ENCODE results near the gene JAKMIP2.

JAKMIP2 gene

GRCh38 chr5:147568710-147569406, 213.7 kb downstream of the JAKMIP2 start:
- DNase-seq (ENCODE audit: extremely low spot score) = no peak
- TF ChIP-seq CTCF (IDR thresholded peaks at IDR 0.05; ENCODE audit: control extremely low read depth, extremely low read depth, low read depth, missing control alignments) = no peak
- ChIA-PET POLR2A (no interaction called here), CTCF (no interaction called here)

GRCh38 chr5:147567917-147568598, 214.5 kb downstream of the JAKMIP2 start:
- ChIA-PET POLR2A (no interaction called here), CTCF (no interaction called here)
- no peak for DNase-seq (ENCODE audit: extremely low spot score)
- no peak for TF ChIP-seq CTCF (IDR thresholded peaks at IDR 0.05; ENCODE audit: control extremely low read depth, extremely low read depth, low read depth, missing control alignments)

GRCh38 chr5:147565524-147565923, 217.0 kb downstream of the JAKMIP2 start:
- CTCF ChIA-PET = interaction anchor here (1.3 to 2.0 kb wide), 2 partner anchors 10 to 100 kb away, joined by 3 to 8 read pairs; no protein-coding TSS in a partner anchor
- POLR2A ChIA-PET = no interaction called here

GRCh38 chr5:147564124-147564486, 218.4 kb downstream of the JAKMIP2 start:
- POLR2A ChIA-PET = no interaction called here
- no peak for TF ChIP-seq CTCF (IDR thresholded peaks at IDR 0.05; ENCODE audit: control extremely low read depth, extremely low read depth, low read depth, missing control alignments)
- CTCF ChIA-PET = interaction anchor here (1.2 to 1.5 kb wide), 2 partner anchors 8 to 259 kb away, joined by 3 read pairs; no protein-coding TSS in a partner anchor
- DNase-seq (ENCODE audit: extremely low spot score) = no peak

More at GRCh38 chr5:147565524-147565923, 217.0 kb downstream of the JAKMIP2 start:
- DNase-seq (ENCODE audit: extremely low spot score) = no peak
- TF ChIP-seq CTCF (IDR thresholded peaks at IDR 0.05; ENCODE audit: control extremely low read depth, extremely low read depth, low read depth, missing control alignments) = no peak

GRCh38 chr5:147563466-147564123, 218.9 kb downstream of the JAKMIP2 start:
- no peak for DNase-seq (ENCODE audit: extremely low spot score)
- CTCF ChIA-PET = interaction anchor here (1.2 to 1.5 kb wide), 2 partner anchors 9 to 259 kb away, joined by 3 read pairs; no protein-coding TSS in a partner anchor
- POLR2A ChIA-PET = no interaction called here
- TF ChIP-seq CTCF (IDR thresholded peaks at IDR 0.05; ENCODE audit: control extremely low read depth, extremely low read depth, low read depth, missing control alignments) = no peak

- no peak for DNase-seq (ENCODE audit: extremely low spot score)
- CTCF ChIA-PET = interaction anchor here (1.4 to 2.0 kb wide), 2 partner anchors 23 to 32 kb away, joined by 3 to 4 read pairs; no protein-coding TSS in a partner anchor
- POLR2A ChIA-PET = no interaction called here
- TF ChIP-seq CTCF (IDR thresholded peaks at IDR 0.05; ENCODE audit: control extremely low read depth, extremely low read depth, low read depth, missing control alignments) = no peak
Measured at GRCh38 chr5:147561435-147561834, 221.1 kb downstream of the JAKMIP2 start.

Data from GM10248 (cell line).